ENCODE measurements around the gene ODAD2. TPM values are rescaled to one million over a fixed set of nuclear protein-coding genes. Genes with fewer than 3 reads are reported as not detected.

Gene ODAD2
- total RNA-seq, 1 experiment from 2014 or later, result 20.4 TPM

DNA sequence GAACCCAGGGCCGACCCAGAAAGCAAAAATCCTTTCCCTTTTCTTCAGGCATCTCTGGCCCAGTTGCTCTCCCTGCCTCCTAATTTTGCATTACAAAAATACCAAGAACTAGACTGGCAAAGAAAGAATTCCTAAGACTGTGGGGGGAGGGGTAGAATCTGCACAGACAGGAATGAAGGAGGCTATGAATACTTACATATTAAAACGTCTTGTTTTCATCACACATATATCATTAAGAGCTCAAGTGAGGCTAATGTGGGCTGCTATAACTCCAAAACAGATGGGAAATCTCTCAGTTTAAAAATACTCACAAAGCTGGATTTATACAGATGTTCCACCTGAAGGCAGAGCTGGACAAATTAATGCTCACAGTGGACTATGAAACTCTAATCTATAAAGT, 224.0 kb downstream of the ODAD2 start:
- ATAC-seq, result no peak
- CTCF ChIA-PET, result interaction anchor here (1.0 kb wide), 1 partner anchor 467 kb away, joined by 3 read pairs; no protein-coding TSS in a partner anchor
- H3K27ac ChIP-seq (ENCODE audit: low read depth, low read length), result no peak overlapping the region
- H3K9me2 ChIP-seq (ENCODE audit: insufficient read depth), result no peaks in the 10 kb centered on the region
- POLR2A ChIA-PET, result no interaction called here
- no peaks in the 10 kb centered on the region for H3K9me3 ChIP-seq (ENCODE audit: control insufficient read depth in 1 of 2, insufficient read depth in 1 of 2, low read depth in 1 of 2, low read length in 2 of 2)
- no peak overlapping the region for H3K9ac ChIP-seq (ENCODE audit: low read length)
- TF ChIP-seq ELF1 (IDR thresholded peaks at IDR 0.05; ENCODE audit: borderline replicate concordance, low read depth) (no peak), YY1 (IDR thresholded peaks at IDR 0.05; ENCODE audit: extremely low read depth, insufficient replicate concordance, low read depth, low read length) (no peak), EZH2 (IDR thresholded peaks at IDR 0.05) (no peak), EGR1 (IDR thresholded peaks at IDR 0.05; ENCODE audit: low read depth) (no peak), POLR2A (IDR thresholded peaks at IDR 0.05; ENCODE audit: borderline replicate concordance, extremely low read depth, insufficient read depth, insufficient read length) (no peak), POLR2AphosphoS5 (IDR thresholded peaks at IDR 0.05; ENCODE audit: low read depth, low read length) (no peak), RAD21 (IDR thresholded peaks at IDR 0.05; ENCODE audit: low read depth) (no peak), SP1 (IDR thresholded peaks at IDR 0.05; ENCODE audit: low read depth) (no peak), FOSL1 (IDR thresholded peaks at IDR 0.05; ENCODE audit: low read depth) (no peak), JUND (IDR thresholded peaks at IDR 0.05) (no peak), ZNF274 (IDR thresholded peaks at IDR 0.05; ENCODE audit: low read depth, low read length) (no peak), SRF (IDR thresholded peaks at IDR 0.05; ENCODE audit: low read depth) (no peak), CEBPB (IDR thresholded peaks at IDR 0.05; ENCODE audit: low read depth) (no peak)
- TF ChIP-seq, protein P1, sequence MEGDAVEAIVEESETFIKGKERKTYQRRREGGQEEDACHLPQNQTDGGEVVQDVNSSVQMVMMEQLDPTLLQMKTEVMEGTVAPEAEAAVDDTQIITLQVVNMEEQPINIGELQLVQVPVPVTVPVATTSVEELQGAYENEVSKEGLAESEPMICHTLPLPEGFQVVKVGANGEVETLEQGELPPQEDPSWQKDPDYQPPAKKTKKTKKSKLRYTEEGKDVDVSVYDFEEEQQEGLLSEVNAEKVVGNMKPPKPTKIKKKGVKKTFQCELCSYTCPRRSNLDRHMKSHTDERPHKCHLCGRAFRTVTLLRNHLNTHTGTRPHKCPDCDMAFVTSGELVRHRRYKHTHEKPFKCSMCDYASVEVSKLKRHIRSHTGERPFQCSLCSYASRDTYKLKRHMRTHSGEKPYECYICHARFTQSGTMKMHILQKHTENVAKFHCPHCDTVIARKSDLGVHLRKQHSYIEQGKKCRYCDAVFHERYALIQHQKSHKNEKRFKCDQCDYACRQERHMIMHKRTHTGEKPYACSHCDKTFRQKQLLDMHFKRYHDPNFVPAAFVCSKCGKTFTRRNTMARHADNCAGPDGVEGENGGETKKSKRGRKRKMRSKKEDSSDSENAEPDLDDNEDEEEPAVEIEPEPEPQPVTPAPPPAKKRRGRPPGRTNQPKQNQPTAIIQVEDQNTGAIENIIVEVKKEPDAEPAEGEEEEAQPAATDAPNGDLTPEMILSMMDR (IDR thresholded peaks at IDR 0.05 in 2 of 3, conservative IDR thresholded peaks at IDR 0.05 in 1 of 3; ENCODE audit: borderline replicate concordance in 1 of 3, insufficient read depth in 1 of 3, low read depth in 2 of 3, low read length in 2 of 3), result no peak
- TF ChIP-seq, protein P2, sequence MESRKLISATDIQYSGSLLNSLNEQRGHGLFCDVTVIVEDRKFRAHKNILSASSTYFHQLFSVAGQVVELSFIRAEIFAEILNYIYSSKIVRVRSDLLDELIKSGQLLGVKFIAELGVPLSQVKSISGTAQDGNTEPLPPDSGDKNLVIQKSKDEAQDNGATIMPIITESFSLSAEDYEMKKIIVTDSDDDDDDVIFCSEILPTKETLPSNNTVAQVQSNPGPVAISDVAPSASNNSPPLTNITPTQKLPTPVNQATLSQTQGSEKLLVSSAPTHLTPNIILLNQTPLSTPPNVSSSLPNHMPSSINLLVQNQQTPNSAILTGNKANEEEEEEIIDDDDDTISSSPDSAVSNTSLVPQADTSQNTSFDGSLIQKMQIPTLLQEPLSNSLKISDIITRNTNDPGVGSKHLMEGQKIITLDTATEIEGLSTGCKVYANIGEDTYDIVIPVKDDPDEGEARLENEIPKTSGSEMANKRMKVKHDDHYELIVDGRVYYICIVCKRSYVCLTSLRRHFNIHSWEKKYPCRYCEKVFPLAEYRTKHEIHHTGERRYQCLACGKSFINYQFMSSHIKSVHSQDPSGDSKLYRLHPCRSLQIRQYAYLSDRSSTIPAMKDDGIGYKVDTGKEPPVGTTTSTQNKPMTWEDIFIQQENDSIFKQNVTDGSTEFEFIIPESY (IDR thresholded peaks at IDR 0.05; ENCODE audit: extremely low read depth, insufficient replicate concordance, low read length), result no peak
- TF ChIP-seq, protein P3, sequence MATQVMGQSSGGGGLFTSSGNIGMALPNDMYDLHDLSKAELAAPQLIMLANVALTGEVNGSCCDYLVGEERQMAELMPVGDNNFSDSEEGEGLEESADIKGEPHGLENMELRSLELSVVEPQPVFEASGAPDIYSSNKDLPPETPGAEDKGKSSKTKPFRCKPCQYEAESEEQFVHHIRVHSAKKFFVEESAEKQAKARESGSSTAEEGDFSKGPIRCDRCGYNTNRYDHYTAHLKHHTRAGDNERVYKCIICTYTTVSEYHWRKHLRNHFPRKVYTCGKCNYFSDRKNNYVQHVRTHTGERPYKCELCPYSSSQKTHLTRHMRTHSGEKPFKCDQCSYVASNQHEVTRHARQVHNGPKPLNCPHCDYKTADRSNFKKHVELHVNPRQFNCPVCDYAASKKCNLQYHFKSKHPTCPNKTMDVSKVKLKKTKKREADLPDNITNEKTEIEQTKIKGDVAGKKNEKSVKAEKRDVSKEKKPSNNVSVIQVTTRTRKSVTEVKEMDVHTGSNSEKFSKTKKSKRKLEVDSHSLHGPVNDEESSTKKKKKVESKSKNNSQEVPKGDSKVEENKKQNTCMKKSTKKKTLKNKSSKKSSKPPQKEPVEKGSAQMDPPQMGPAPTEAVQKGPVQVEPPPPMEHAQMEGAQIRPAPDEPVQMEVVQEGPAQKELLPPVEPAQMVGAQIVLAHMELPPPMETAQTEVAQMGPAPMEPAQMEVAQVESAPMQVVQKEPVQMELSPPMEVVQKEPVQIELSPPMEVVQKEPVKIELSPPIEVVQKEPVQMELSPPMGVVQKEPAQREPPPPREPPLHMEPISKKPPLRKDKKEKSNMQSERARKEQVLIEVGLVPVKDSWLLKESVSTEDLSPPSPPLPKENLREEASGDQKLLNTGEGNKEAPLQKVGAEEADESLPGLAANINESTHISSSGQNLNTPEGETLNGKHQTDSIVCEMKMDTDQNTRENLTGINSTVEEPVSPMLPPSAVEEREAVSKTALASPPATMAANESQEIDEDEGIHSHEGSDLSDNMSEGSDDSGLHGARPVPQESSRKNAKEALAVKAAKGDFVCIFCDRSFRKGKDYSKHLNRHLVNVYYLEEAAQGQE (IDR thresholded peaks at IDR 0.05; ENCODE audit: low read depth), result no peak
- TF ChIP-seq, protein P4, sequence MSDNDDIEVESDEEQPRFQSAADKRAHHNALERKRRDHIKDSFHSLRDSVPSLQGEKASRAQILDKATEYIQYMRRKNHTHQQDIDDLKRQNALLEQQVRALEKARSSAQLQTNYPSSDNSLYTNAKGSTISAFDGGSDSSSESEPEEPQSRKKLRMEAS (IDR thresholded peaks at IDR 0.05), result no peak
- TF ChIP-seq, protein P5, sequence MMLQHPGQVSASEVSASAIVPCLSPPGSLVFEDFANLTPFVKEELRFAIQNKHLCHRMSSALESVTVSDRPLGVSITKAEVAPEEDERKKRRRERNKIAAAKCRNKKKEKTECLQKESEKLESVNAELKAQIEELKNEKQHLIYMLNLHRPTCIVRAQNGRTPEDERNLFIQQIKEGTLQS (IDR thresholded peaks at IDR 0.05), result no peak
- no peak overlapping the region for H2AFZ ChIP-seq (ENCODE audit: low read depth, low read length, poor library complexity, severe bottlenecking)
- no peaks in the 10 kb centered on the region for H4K20me1 ChIP-seq (ENCODE audit: insufficient read depth)
- DNase-seq (ENCODE audit: low read depth, low spot score), result no peak
- H3K4me2 ChIP-seq (ENCODE audit: low read length), result no peak overlapping the region
- H3K79me2 ChIP-seq (ENCODE audit: insufficient read depth, low read length), result no peaks in the 10 kb centered on the region
- BruUV-seq (replicated peaks), result no TSS peak
- H3K36me3 ChIP-seq (ENCODE audit: control insufficient read depth in 1 of 2, insufficient read depth in 2 of 2, low read length in 2 of 2), result no peaks in the 10 kb centered on the region
- H3K27me3 ChIP-seq (ENCODE audit: insufficient read depth, low read length), result no peaks in the 10 kb centered on the region
- H3K4me3 ChIP-seq (replicated peaks in 1 of 2; ENCODE audit: low read depth in 1 of 2, low read length in 2 of 2), result no peak overlapping the region
- no peaks in the 10 kb centered on the region; a peak in 1 of 4 replicates for H3K4me1 ChIP-seq (ENCODE audit: control insufficient read depth in 1 of 2, insufficient read depth in 2 of 2, low read length in 2 of 2)
- intact Hi-C loops (cut with micrococcal nuclease), result no loop called here
- RAD21 ChIA-PET (ENCODE audit: low non-redundant PET in 1 of 2, low total read pairs in 2 of 2, uncharacterized antibody in 2 of 2, unreplicated experiment in 2 of 2), result no interaction called here

Data from HCT116 (cell line).